Measurements from ENCODE around the gene IRAK4. TPM values are rescaled to one million over a fixed set of nuclear protein-coding genes. Genes with fewer than 3 reads are reported as not detected.

The IRAK4 gene
- 10 to 100 TPM; 20.1 to 20.9 TPM for total RNA-seq

DNA sequence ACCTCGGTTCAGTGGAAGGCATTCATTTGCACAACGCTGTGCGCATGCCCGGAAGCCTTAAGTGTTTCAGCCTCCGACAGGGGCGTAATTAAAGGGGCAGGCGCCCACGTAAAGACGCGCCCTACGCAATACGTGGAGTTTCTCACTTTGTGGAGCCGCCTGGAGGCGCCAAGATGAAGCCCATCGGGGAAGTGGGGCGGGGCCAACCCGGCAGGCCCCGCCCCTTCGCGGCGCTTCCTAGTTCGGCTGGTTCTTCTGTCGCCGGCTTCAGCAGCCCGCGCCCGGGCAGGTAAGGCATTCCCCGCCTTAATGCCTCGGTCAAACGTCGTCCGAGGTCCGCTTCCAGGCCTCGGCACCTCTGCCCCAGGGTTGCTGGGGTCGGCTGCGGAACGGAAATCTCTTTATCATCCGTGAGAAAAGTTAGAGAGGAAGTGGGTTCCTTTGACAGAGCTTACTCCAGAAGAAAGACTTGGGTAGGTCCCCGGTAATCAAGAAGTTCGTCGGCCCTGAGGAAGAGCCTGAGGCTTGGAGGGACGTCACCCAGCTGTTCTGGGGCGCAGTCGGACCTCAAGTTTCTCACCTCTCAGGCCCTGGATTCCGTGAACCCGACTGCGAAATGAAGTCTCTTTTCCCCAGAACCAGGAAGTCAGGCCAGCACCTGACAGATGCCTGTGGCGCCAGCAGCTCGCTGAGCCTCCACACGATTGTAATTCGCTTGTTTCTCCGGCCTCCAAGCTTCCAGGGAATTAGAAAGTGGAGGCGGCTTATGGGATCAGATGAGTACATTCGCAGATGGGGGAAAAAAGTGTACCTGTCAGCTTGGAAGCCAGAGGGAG is at the start of gene IRAK4, which contains the start of gene PUS7L:
TSS of gene IRAK4 (plus strand) at position 224 of the 836 bp plus-strand sequence. CDS start 9,161 bp downstream, outside the sequence.
TSS of gene PUS7L (minus strand) at position 63 of the 836 bp plus-strand sequence. CDS start 3,545 bp downstream, outside the sequence.
- peaks cover 62% of the 10 kb centered on the region for H3K4me1 Mint-ChIP-seq
- peaks cover 56% of the 10 kb centered on the region for H3K36me3 Mint-ChIP-seq
- H3K27me3 Mint-ChIP-seq: no peaks in the 10 kb centered on the region
- H3K27ac Mint-ChIP-seq: peak within 1 kb of the TSS; percentile 99
- peak; percentile 91 for DNase-seq
- H3K4me3 Mint-ChIP-seq: peak within 1 kb of the TSS; percentile 97
- peaks cover 9% of the 10 kb centered on the region for H3K9me3 Mint-ChIP-seq

GRCh38 chr12:43711348-43711747 is 47.4 kb upstream of the IRAK4 start:
- no peaks in the 10 kb centered on the region for H3K27me3 Mint-ChIP-seq
- H3K36me3 Mint-ChIP-seq: no peaks in the 10 kb centered on the region
- no peak for DNase-seq
- H3K4me3 Mint-ChIP-seq: no peak overlapping the region
- H3K4me1 Mint-ChIP-seq: no peaks in the 10 kb centered on the region
- H3K27ac Mint-ChIP-seq: no peak overlapping the region
- H3K9me3 Mint-ChIP-seq: peaks cover 13% of the 10 kb centered on the region

DNA sequence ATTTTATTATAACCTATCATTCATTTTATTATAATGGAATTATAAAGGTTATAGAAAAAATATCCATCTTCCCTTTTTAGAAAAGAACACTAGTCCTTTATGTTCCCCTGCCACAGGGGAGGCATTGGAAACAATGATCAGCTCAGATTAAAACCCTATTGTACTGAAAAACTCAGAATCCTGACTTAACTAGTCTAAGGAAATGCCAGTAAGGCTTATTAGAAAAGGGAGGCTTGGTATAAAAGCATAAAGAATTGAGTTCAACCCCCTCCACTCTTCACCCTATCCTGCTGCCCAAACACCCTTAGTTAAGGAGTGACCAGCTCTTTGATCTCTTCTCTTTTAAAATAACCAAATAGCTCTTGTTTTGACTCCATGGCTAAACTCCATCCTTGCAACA is 36.1 kb upstream of the IRAK4 start:
- H3K36me3 Mint-ChIP-seq: peaks cover 8% of the 10 kb centered on the region
- no peaks in the 10 kb centered on the region for H3K27me3 Mint-ChIP-seq
- DNase-seq: no peak
- no peaks in the 10 kb centered on the region for H3K9me3 Mint-ChIP-seq
- no peak overlapping the region for H3K4me3 Mint-ChIP-seq
- no peaks in the 10 kb centered on the region for H3K4me1 Mint-ChIP-seq
- H3K27ac Mint-ChIP-seq: no peak overlapping the region

- Mint-ChIP-seq H3K27me3 (no peaks in the 10 kb centered on the region), H3K36me3 (peaks cover 8% of the 10 kb centered on the region)
Observed at GRCh38 chr12:43723134-43723533, 35.6 kb upstream of the IRAK4 start.

DNA sequence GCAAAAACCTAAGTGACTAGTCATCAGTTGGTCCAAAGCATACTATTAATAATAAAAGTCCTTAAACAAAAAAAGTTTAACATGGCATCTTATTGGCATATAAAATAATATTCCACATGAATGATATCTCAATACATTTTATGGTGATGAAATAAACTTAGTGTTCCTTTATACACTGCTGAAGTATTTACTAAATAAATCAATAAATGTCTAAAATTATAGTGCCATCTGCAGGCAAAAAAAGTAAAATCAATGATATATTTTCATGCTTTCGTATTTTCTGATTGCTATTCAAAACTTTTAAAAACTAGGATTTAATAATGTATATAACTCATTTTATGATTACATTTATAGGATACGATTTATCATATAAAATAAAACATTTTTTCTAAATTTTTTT is 30.6 kb upstream of the IRAK4 start:
- Mint-ChIP-seq H3K4me3 (no peak overlapping the region), H3K27me3 (no peaks in the 10 kb centered on the region), H3K4me1 (peaks cover 17% of the 10 kb centered on the region), H3K27ac (no peak overlapping the region), H3K9me3 (no peaks in the 10 kb centered on the region), H3K36me3 (peaks cover 7% of the 10 kb centered on the region)
- DNase-seq: no peak

More at GRCh38 chr12:43723134-43723533, 35.6 kb upstream of the IRAK4 start:
- Mint-ChIP-seq H3K4me1 (no peaks in the 10 kb centered on the region), H3K9me3 (no peaks in the 10 kb centered on the region), H3K4me3 (no peak overlapping the region), H3K27ac (no peak overlapping the region)
- no peak for DNase-seq

- no peaks in the 10 kb centered on the region for H3K27me3 Mint-ChIP-seq
Observed at GRCh38 chr12:43728698-43729097, 30.1 kb upstream of the IRAK4 start.

DNA sequence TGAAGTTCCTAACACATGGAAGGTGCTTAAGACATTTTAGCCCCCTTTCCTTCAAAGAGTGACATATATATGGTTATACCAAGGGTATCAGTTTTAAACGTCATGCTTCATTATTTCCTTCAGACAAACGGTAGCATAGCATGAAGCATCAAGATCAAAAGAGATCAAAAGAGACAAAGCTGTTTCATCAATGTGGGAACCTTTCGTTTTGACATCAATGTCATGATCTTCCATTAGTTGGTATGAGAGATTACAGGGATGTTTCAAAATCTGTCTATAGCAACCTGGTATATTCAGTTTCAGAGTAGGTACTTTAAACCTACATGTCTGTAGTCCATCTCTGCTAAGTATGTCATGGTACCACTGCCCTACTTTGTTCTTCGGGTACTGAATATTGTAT is 28.5 kb upstream of the IRAK4 start:
- no peak overlapping the region for H3K4me3 Mint-ChIP-seq
- peak overlapping the region; percentile 8 for H3K27ac Mint-ChIP-seq
- peaks cover 11% of the 10 kb centered on the region for H3K36me3 Mint-ChIP-seq
- no peaks in the 10 kb centered on the region for H3K9me3 Mint-ChIP-seq
- no peaks in the 10 kb centered on the region for H3K27me3 Mint-ChIP-seq
- peaks cover 17% of the 10 kb centered on the region for H3K4me1 Mint-ChIP-seq
- DNase-seq: no peak

More at GRCh38 chr12:43728698-43729097, 30.1 kb upstream of the IRAK4 start:
- no peak for DNase-seq
- peaks cover 6% of the 10 kb centered on the region for H3K36me3 Mint-ChIP-seq
- H3K9me3 Mint-ChIP-seq: no peaks in the 10 kb centered on the region
- H3K4me3 Mint-ChIP-seq: no peak overlapping the region
- H3K27ac Mint-ChIP-seq: no peak overlapping the region
- H3K4me1 Mint-ChIP-seq: peaks cover 17% of the 10 kb centered on the region

DNA sequence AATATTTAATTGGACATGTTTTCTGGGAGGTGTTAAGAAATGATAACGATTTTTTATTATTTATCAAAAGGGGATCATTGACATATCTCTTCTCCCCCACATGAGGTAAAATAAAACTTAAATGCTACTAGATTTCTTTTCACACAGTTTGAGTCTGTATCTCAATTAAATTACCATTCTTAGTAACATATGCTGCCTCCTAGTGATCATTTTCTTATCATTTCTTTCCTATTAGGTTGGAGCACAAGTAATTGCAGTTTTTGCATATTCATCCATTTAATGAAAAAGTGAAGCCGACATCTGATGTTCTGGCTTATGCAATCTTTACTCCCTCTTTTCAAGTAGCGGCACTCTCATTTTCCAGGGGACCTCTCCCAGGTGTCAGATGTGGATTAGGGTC is 25.1 kb upstream of the IRAK4 start:
- Mint-ChIP-seq H3K36me3 (peaks cover 9% of the 10 kb centered on the region), H3K4me1 (peaks cover 17% of the 10 kb centered on the region), H3K4me3 (no peak overlapping the region), H3K27ac (no peak overlapping the region), H3K9me3 (no peaks in the 10 kb centered on the region), H3K27me3 (no peaks in the 10 kb centered on the region)
- DNase-seq: no peak

DNA sequence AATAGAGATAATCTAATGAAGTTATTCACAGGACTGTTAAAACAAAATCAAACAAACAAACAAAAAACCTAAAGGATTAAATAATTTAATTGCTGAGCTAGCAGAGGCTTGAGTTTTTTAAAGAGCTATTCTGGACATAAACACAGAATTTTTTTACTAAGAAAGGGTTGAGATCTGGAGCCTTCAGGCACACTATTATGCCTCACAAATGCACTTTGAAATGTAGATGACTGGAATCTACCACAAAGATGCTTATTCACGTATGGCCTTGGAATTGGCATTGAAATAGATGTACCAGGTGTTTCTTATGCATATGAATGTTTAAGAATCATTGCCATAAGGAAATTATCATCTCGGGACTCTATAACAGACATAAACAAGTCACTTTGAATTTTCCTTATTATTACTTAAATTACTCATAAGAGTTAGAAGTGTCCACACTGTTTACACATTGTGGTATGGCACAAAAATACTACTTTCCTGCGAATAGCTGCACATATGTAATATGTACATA is 21.8 kb upstream of the IRAK4 start:
- no peaks in the 10 kb centered on the region for H3K9me3 Mint-ChIP-seq
- H3K4me3 Mint-ChIP-seq: no peak overlapping the region
- H3K4me1 Mint-ChIP-seq: no peaks in the 10 kb centered on the region

GRCh38 chr12:43737646-43738045 is 21.1 kb upstream of the IRAK4 start:
- Mint-ChIP-seq H3K27ac (no peak overlapping the region), H3K4me1 (no peaks in the 10 kb centered on the region), H3K36me3 (peaks cover 12% of the 10 kb centered on the region), H3K27me3 (no peaks in the 10 kb centered on the region), H3K9me3 (no peaks in the 10 kb centered on the region), H3K4me3 (no peak overlapping the region)
- no peak for DNase-seq

More for the DNA sequence above, 21.8 kb upstream of the IRAK4 start:
- Mint-ChIP-seq H3K27ac (no peak overlapping the region), H3K27me3 (no peaks in the 10 kb centered on the region), H3K36me3 (peaks cover 11% of the 10 kb centered on the region)
- no peak for DNase-seq

GRCh38 chr12:43740511-43741100 is 18.1 kb upstream of the IRAK4 start:
- Mint-ChIP-seq H3K4me1 (no peaks in the 10 kb centered on the region), H3K9me3 (no peaks in the 10 kb centered on the region), H3K27me3 (no peaks in the 10 kb centered on the region), H3K27ac (no peak overlapping the region), H3K4me3 (no peak overlapping the region), H3K36me3 (peaks cover 28% of the 10 kb centered on the region)
- DNase-seq: no peak

DNA sequence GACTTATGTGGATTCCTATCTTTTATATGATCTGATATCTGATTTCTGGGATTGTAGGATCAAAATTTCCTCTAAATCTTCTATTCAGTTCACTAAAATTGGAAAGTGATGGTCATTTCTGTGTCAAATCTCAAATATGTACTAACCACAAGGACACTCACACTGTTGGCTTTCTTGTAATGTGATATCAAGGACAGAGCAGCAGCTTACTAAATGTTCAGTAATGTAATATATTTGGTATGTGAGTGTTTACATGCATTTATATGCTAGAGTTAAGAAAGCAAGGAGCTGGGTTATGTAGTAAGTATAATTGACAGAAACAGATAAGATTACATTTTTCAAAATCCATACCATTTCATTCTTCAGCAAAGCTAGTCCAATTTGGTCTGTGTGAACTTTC is 16.6 kb upstream of the IRAK4 start:
- no peak for DNase-seq
- H3K4me1 Mint-ChIP-seq: no peaks in the 10 kb centered on the region
- H3K27me3 Mint-ChIP-seq: no peaks in the 10 kb centered on the region
- no peaks in the 10 kb centered on the region for H3K9me3 Mint-ChIP-seq
- H3K4me3 Mint-ChIP-seq: no peak overlapping the region
- peaks cover 28% of the 10 kb centered on the region for H3K36me3 Mint-ChIP-seq
- H3K27ac Mint-ChIP-seq: no peak overlapping the region

DNA sequence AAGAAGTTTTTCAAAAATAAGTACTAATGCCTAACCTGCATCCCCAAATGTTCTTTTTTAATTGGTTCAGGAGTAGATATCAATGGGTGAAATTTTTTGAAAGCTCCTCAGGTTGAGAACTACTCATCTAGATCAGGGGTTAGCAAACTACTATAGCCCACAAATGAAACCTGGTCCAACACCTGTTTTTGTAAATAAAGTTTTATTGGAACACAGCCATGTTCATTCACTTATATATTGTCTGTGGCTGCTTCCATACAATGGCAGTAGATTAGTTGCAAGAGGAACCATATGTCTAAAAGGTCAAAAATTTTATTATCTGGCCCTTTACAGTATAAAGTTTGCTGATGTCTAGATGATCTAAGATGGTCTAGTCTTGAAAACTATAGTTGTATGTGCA is 13.9 kb upstream of the IRAK4 start:
- no peaks in the 10 kb centered on the region for H3K27me3 Mint-ChIP-seq
- H3K36me3 Mint-ChIP-seq: peaks cover 32% of the 10 kb centered on the region
- DNase-seq: no peak
- no peak overlapping the region for H3K4me3 Mint-ChIP-seq
- H3K4me1 Mint-ChIP-seq: no peaks in the 10 kb centered on the region
- H3K27ac Mint-ChIP-seq: no peak overlapping the region
- no peaks in the 10 kb centered on the region for H3K9me3 Mint-ChIP-seq

- peaks cover 6% of the 10 kb centered on the region for H3K9me3 Mint-ChIP-seq
- no peak for DNase-seq
- H3K36me3 Mint-ChIP-seq: peaks cover 53% of the 10 kb centered on the region
- no peaks in the 10 kb centered on the region for H3K27me3 Mint-ChIP-seq
- H3K4me3 Mint-ChIP-seq: no peak overlapping the region
- H3K4me1 Mint-ChIP-seq: peaks cover 13% of the 10 kb centered on the region
- no peak overlapping the region for H3K27ac Mint-ChIP-seq
Observed at GRCh38 chr12:43749016-43749415, 9.7 kb upstream of the IRAK4 start.

DNA sequence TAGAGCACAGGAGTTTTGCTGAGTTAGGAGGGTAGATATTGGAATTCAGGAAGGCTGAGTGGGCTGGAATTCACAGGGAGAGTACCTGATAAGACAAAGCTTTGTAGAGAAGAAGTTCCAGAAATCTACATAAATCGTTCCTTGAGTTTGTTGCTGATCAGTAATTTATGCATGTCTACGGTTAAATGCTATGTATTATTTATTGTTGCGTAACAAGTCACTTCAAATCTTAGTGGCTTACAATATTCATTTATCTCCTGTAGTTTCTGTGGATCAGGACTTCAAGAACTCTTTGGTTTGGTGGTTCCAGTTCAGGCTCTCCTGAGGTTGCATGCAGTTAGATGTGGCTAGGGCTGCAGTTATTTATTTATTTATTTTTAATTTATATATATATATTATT is 7.9 kb upstream of the IRAK4 start:
- DNase-seq: no peak
- peaks cover 55% of the 10 kb centered on the region for H3K36me3 Mint-ChIP-seq
- H3K4me1 Mint-ChIP-seq: peaks cover 24% of the 10 kb centered on the region
- no peak overlapping the region for H3K4me3 Mint-ChIP-seq
- H3K27ac Mint-ChIP-seq: no peak overlapping the region
- H3K9me3 Mint-ChIP-seq: peaks cover 11% of the 10 kb centered on the region
- no peaks in the 10 kb centered on the region for H3K27me3 Mint-ChIP-seq
